Neural progenitor cell (in vitro differentiated cells): Measurements from ENCODE around the gene OVCA2. TPM values are rescaled to one million over a fixed set of nuclear protein-coding genes. Genes with fewer than 3 reads are reported as not detected.
A peak's percentile ranks its signal among the peaks of the same experiment; 100 is the strongest.

Source experiments
- DNase-seq: peaks from one replicate; pipeline ENCODE4 v3.0.0-alpha.2; 2016; ENCODE audit warnings: low spot score
- H2AFZ ChIP-seq: fragments of 200-600 bp; sonication (generic); replicated peaks from 2 replicates; pipeline ENCODE4 v1.6.1; 2016; ENCODE audit warnings: antibody characterized with exemption
- H3F3A ChIP-seq: fragments of 200-600 bp; sonication (generic); 2 replicates; pipeline ENCODE4 v1.6.1; 2016; ENCODE audit warnings: antibody characterized with exemption, low read depth
- H3K27ac ChIP-seq: fragments of 200-600 bp; sonication (generic); 2 replicates; pipeline ENCODE4 v1.5.1; 2016; ENCODE audit warnings: mild to moderate bottlenecking
- H3K27me3 ChIP-seq: fragments of 200-600 bp; sonication (generic); 2 replicates; pipeline ENCODE4 v1.6.1; 2016; ENCODE audit warnings: mild to moderate bottlenecking, moderate library complexity
- H3K36me3 ChIP-seq: fragments of 200-600 bp; sonication (generic); 2 replicates; pipeline ENCODE4 v1.5.1; 2016
- H3K4me1 ChIP-seq: fragments of 200-600 bp; sonication (generic); 2 replicates; pipeline ENCODE4 v1.6.1; 2016; ENCODE audit warnings: mixed run types
- H3K4me2 ChIP-seq: fragments of 200-600 bp; sonication (generic); 2 replicates; pipeline ENCODE4 v1.6.1; 2016
- H3K4me3 ChIP-seq: fragments of 200-600 bp; sonication (generic); 2 replicates; pipeline ENCODE4 v1.5.1; 2016
- H3K79me2 ChIP-seq: fragments of 200-600 bp; sonication (generic); 2 replicates; pipeline ENCODE4 v1.6.1; 2016; ENCODE audit warnings: low read depth
- H3K9ac ChIP-seq: fragments of 200-600 bp; sonication (generic); 2 replicates; pipeline ENCODE4 v1.6.1; 2016
- H3K9me3 ChIP-seq: fragments of 200-600 bp; sonication (generic); 2 replicates; pipeline ENCODE4 v1.5.1; 2016; ENCODE audit warnings: low read depth
- H4K20me1 ChIP-seq: fragments of 200-600 bp; sonication (generic); 2 replicates; pipeline ENCODE4 v1.6.1; 2016; ENCODE audit warnings: low read depth
- H3K27ac Mint-ChIP-seq: 3 replicates; pipeline ENCODE4 v1.8.0; 2021; ENCODE audit warnings: mixed read lengths
- H3K27me3 Mint-ChIP-seq: 2 replicates; pipeline ENCODE4 v1.8.0; 2022; ENCODE audit warnings: low read depth, mild to moderate bottlenecking, inconsistent platforms, moderate library complexity, mixed read lengths; ENCODE audit not compliant: insufficient read depth
- H3K36me3 Mint-ChIP-seq: 3 replicates; pipeline ENCODE4 v1.8.0; 2021; ENCODE audit warnings: mixed read lengths
- H3K4me1 Mint-ChIP-seq: 3 replicates; pipeline ENCODE4 v1.8.0; 2021; ENCODE audit warnings: mixed read lengths
- H3K4me3 Mint-ChIP-seq: 3 replicates; pipeline ENCODE4 v1.8.0; 2021; ENCODE audit warnings: mild to moderate bottlenecking, moderate library complexity, mixed read lengths
- H3K9me3 Mint-ChIP-seq: 3 replicates; pipeline ENCODE4 v1.8.0; 2020; ENCODE audit warnings: mixed read lengths
- CTCF ChIP-seq: fragments of 200-600 bp; sonication (generic); IDR thresholded peaks from 2 replicates; pipeline ENCODE4 v1.5.1; 2017; ENCODE audit warnings: antibody characterized with exemption, mild to moderate bottlenecking
- EZH2 ChIP-seq: fragments of 200-600 bp; sonication (generic); IDR thresholded peaks from 2 replicates; pipeline ENCODE4 v1.6.1; 2017; ENCODE audit warnings: antibody characterized with exemption, mild to moderate bottlenecking, moderate library complexity
- EZH2phosphoT487 ChIP-seq: fragments of 200-600 bp; sonication (generic); IDR thresholded peaks from 2 replicates; pipeline ENCODE4 v1.6.1; 2017; ENCODE audit warnings: antibody characterized with exemption
- total RNA-seq: library from RNA; depleted of rRNA; stranded (reverse); fragments of >200 nt; gene quantifications from 2 replicates; pipeline ENCODE4 v1.2.3, GENCODE V29; 2015; ENCODE audit warnings: low replicate concordance

OVCA2 gene
- total RNA-seq, 1 donor from 2014 or later, result 5.4 TPM

DNA sequence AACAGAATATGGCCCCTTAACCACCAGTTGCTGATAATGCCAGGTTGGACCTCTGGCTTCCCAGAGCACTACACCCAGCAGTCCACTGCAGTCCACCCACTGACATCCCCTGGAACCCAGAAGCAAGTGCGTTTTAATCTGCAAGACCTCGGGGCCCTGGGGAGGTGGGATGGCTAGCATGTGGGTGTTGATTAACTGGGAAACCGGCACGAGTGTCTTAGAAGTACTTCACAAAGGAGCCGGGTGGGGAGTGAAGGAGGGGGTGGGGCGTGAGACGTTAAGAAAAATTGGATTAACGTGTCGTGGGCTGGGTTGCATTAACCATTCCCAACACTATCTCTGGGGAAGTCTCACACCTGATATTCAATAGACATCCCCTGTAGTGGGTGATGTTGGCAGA, 7.0 kb downstream of the OVCA2 start:
- no peak for DNase-seq
- peak overlapping the region; percentile 91 for H3K4me3 Mint-ChIP-seq
- no peak overlapping the region for H3K27ac Mint-ChIP-seq
- peaks cover 6% of the 10 kb centered on the region for H3K4me1 ChIP-seq
- H3F3A ChIP-seq, result peaks cover 29% of the 10 kb centered on the region
- H3K36me3 Mint-ChIP-seq, result peaks cover 7% of the 10 kb centered on the region
- TF ChIP-seq EZH2 (no peak), EZH2phosphoT487 (no peak)
- no peaks in the 10 kb centered on the region for H3K9me3 Mint-ChIP-seq
- no peak overlapping the region for H2AFZ ChIP-seq
- H3K27me3 ChIP-seq, result peaks cover 73% of the 10 kb centered on the region
- no peak overlapping the region for H3K27ac ChIP-seq
- peak overlapping the region; percentile 100 for H3K4me2 ChIP-seq
- H3K9ac ChIP-seq, result no peak overlapping the region
- peaks cover 26% of the 10 kb centered on the region for H3K27me3 Mint-ChIP-seq
- H3K79me2 ChIP-seq, result peaks cover 5% of the 10 kb centered on the region
- H3K4me3 ChIP-seq, result peak overlapping the region; percentile 75
- peaks cover 30% of the 10 kb centered on the region for H3K4me1 Mint-ChIP-seq
- peaks cover 37% of the 10 kb centered on the region for H4K20me1 ChIP-seq
- no peaks in the 10 kb centered on the region for H3K9me3 ChIP-seq
- no peaks in the 10 kb centered on the region for H3K36me3 ChIP-seq

GRCh38 chr17:2049333-2050299, 7.8 kb downstream of the OVCA2 start:
- H3K27me3 Mint-ChIP-seq, result peaks cover 31% of the 10 kb centered on the region
- peak overlapping the region; percentile 76 for H3K27ac Mint-ChIP-seq
- H2AFZ ChIP-seq, result peak overlapping the region; percentile 34
- no peak for TF ChIP-seq CTCF
- TF ChIP-seq EZH2phosphoT487, result no peak
- TF ChIP-seq EZH2, result no peak
- H3K9me3 Mint-ChIP-seq, result no peaks in the 10 kb centered on the region
- H3K4me3 Mint-ChIP-seq, result peak overlapping the region; percentile 91
- peaks cover 5% of the 10 kb centered on the region for H3K36me3 Mint-ChIP-seq
- no peak overlapping the region for H3K27ac ChIP-seq
- H3K4me2 ChIP-seq, result peak overlapping the region; percentile 100
- no peaks in the 10 kb centered on the region for H3K79me2 ChIP-seq
- H3F3A ChIP-seq, result peaks cover 35% of the 10 kb centered on the region
- H3K27me3 ChIP-seq, result peaks cover 81% of the 10 kb centered on the region
- peak; percentile 95 for DNase-seq
- no peaks in the 10 kb centered on the region for H3K9me3 ChIP-seq
- H3K36me3 ChIP-seq, result no peaks in the 10 kb centered on the region
- peaks cover 32% of the 10 kb centered on the region for H3K4me1 Mint-ChIP-seq
- H4K20me1 ChIP-seq, result peaks cover 45% of the 10 kb centered on the region
- H3K4me1 ChIP-seq, result peaks cover 6% of the 10 kb centered on the region
- H3K4me3 ChIP-seq, result peak overlapping the region; percentile 75
- H3K9ac ChIP-seq, result no peak overlapping the region

DNA sequence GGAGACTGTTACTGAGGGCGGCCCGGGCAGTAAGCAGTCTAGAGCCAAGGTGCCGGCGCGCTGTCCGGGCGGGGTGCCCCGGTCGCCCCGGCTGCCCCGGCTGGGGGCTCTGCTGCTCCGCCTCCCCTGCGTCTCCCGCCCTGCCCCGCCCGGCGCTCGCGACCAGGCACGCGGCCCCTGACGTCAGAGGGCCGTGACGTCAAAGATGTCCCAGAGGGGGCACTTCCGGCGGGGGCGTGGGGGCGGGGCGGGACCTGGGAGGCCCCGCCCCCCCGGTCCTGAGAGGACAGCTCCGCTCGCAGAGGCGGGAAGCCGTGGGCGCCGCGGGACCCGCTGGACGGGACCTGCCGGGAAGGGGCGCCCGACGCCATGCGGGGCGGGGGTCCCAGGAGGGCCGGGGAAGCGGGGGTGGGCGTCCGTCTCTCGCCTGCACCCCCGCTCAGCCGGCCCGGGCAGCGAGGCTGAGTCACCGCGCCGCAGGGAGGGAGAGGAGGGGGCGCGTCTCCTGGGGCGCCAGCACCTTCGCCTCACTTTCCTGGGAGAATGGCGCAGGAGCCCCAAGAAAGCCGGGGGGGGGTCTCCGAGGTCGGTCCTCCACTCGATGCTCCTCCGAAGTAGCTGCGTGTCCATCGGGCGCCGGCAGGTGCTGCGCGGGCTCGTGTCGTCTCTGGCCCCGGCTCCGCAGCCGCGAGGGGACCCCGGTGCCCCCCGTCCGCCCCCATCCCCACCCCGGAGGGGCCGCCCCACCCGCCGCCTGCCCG, 8.7 kb downstream of the OVCA2 start:
- H2AFZ ChIP-seq, result no peak overlapping the region
- Mint-ChIP-seq H3K4me1 (peaks cover 31% of the 10 kb centered on the region), H3K27me3 (peaks cover 29% of the 10 kb centered on the region), H3K4me3 (no peak overlapping the region), H3K27ac (no peak overlapping the region), H3K36me3 (no peaks in the 10 kb centered on the region), H3K9me3 (no peaks in the 10 kb centered on the region)
- no peaks in the 10 kb centered on the region for H3K79me2 ChIP-seq
- H3K4me3 ChIP-seq, result peak overlapping the region; percentile 56
- no peaks in the 10 kb centered on the region for H3K9me3 ChIP-seq
- peak; percentile 88 for DNase-seq
- peak overlapping the region; percentile 81 for H3K4me2 ChIP-seq
- H3K9ac ChIP-seq, result no peak overlapping the region
- H3K36me3 ChIP-seq, result no peaks in the 10 kb centered on the region
- peaks cover 10% of the 10 kb centered on the region for H3K4me1 ChIP-seq
- TF ChIP-seq EZH2, result no peak
- no peak for TF ChIP-seq EZH2phosphoT487
- no peak for TF ChIP-seq CTCF
- peaks cover 36% of the 10 kb centered on the region for H3F3A ChIP-seq
- H4K20me1 ChIP-seq, result peaks cover 52% of the 10 kb centered on the region
- H3K27me3 ChIP-seq, result peaks cover 90% of the 10 kb centered on the region
- no peak overlapping the region for H3K27ac ChIP-seq
